ENCODE measurements around the gene RYR2. TPM values are rescaled to one million over a fixed set of nuclear protein-coding genes. Genes with fewer than 3 reads are reported as not detected.
A peak's percentile ranks its signal among the peaks of the same experiment; 100 is the strongest.

Gene RYR2
- total RNA-seq, 1 experiment from 2014 or later = 3.4 TPM

GRCh38 chr1:236997361-236997760, 44.6 kb upstream of the RYR2 start:
- H3K9me3 Mint-ChIP-seq = no peaks in the 10 kb centered on the region; a peak in 3 of 5 replicates
- no peak overlapping the region for H2AK5ac ChIP-seq (ENCODE audit: insufficient read length, low read length)
- no peak overlapping the region for H3K56ac ChIP-seq (ENCODE audit: insufficient read length, low read depth, low read length)
- peaks cover 5% of the 10 kb centered on the region; the same call in 1 of the 2 replicates for H3K4me1 ChIP-seq (ENCODE audit: insufficient read depth, low read length)
- peaks cover 4% of the 10 kb centered on the region; the same call in 1 of the 2 replicates for H3K27me3 Mint-ChIP-seq (ENCODE audit: low read depth)
- H3K79me2 ChIP-seq (ENCODE audit: insufficient read depth, low read length) = no peaks in the 10 kb centered on the region
- no peak overlapping the region for H4K91ac ChIP-seq (ENCODE audit: insufficient read length, low read depth, low read length)
- H2BK12ac ChIP-seq (ENCODE audit: insufficient read length, low read depth, low read length) = no peak overlapping the region
- no peak for DNase-seq
- no peaks in the 10 kb centered on the region for H3K9me3 ChIP-seq (ENCODE audit: control insufficient read depth, low read depth, low read length)
- no peaks in the 10 kb centered on the region for H3K36me3 Mint-ChIP-seq (ENCODE audit: insufficient read depth in 1 of 3, low read depth in 3 of 3)
- H3K27ac Mint-ChIP-seq = peak overlapping the region in 1 of 3 experiments; percentile 25; a peak in 1 of 7 replicates
- H3K79me1 ChIP-seq (ENCODE audit: insufficient read depth, low read depth, low read length, poor library complexity, severe bottlenecking) = no peaks in the 10 kb centered on the region
- H3K4ac ChIP-seq (ENCODE audit: low read depth, low read length) = no peak overlapping the region
- no CpG with 5 or more reads among the region's 11 CpGs for WGBS (ENCODE audit: extremely low coverage, insufficient read length, low lambda C conversion rate)
- no peak overlapping the region for H3K27ac ChIP-seq (ENCODE audit: insufficient read length, low read depth, low read length)
- no peak overlapping the region for H2BK15ac ChIP-seq (ENCODE audit: low read depth, low read length)
- H4K20me1 ChIP-seq (ENCODE audit: control insufficient read depth, insufficient read depth, insufficient read length) = no peaks in the 10 kb centered on the region
- H4K5ac ChIP-seq (ENCODE audit: insufficient read length, low read depth, low read length) = no peak overlapping the region
- H2BK20ac ChIP-seq (ENCODE audit: low read depth, low read length, poor library complexity, severe bottlenecking) = no peak overlapping the region
- H3K23ac ChIP-seq (ENCODE audit: insufficient read length, low read depth, low read length) = no peak overlapping the region
- H3K14ac ChIP-seq (ENCODE audit: insufficient read depth, low read length) = no peak overlapping the region
- H3K4me1 Mint-ChIP-seq = peaks cover 17 to 22% of the 10 kb centered on the region in 2 experiments
- H3K27me3 ChIP-seq (ENCODE audit: insufficient read depth, low read length) = no peaks in the 10 kb centered on the region
- no peak overlapping the region for H3K4me3 Mint-ChIP-seq
- no peak overlapping the region for H3T11ph ChIP-seq (ENCODE audit: low read length)
- no peak overlapping the region for H3K9ac ChIP-seq (ENCODE audit: extremely low read depth, insufficient read length, low read length)
- TF ChIP-seq CTCF (conservative IDR thresholded peaks at IDR 0.05) = no peak
- no peak overlapping the region for H3K4me2 ChIP-seq (ENCODE audit: insufficient read depth, insufficient read length, low read length)
- no peak overlapping the region for H4K8ac ChIP-seq (replicated peaks; ENCODE audit: insufficient read length, low read depth, low read length)
- no peak overlapping the region for H2BK120ac ChIP-seq (ENCODE audit: low read depth, low read length, poor library complexity, severe bottlenecking)
- H3K18ac ChIP-seq (ENCODE audit: insufficient read length, low read depth, low read length) = no peak overlapping the region
- no peak overlapping the region for H2BK5ac ChIP-seq (ENCODE audit: insufficient read length, low read length)
- no peaks in the 10 kb centered on the region for H3K23me2 ChIP-seq (ENCODE audit: insufficient read length, low read depth, low read length, poor library complexity, severe bottlenecking)
- no peak overlapping the region for H2AFZ ChIP-seq (ENCODE audit: low read length)
